H1 (cell line): Measurements from ENCODE around the gene ALLC.

Source experiments
- CBX5 ChIP-seq: fragments of 300-800, 300-1000 bp; sonication (generic); IDR thresholded peaks from 2 replicates; pipeline ENCODE4 v1.7.1; 2016; ENCODE audit warnings: antibody characterized with exemption, low read length, low read depth
- EGR1 ChIP-seq: IDR thresholded peaks from 2 replicates; pipeline ENCODE4 v1.6.1; 2011; ENCODE audit warnings: low read depth, low read length, borderline replicate concordance
- EZH2 ChIP-seq: fragments of 200-600 bp; sonication (generic); IDR thresholded peaks from 2 replicates; pipeline ENCODE4 v1.7.1; 2012; ENCODE audit warnings: low read depth, mild to moderate bottlenecking, moderate library complexity, low read length, inconsistent platforms; ENCODE audit not compliant: severe bottlenecking
- JUN ChIP-seq: IDR thresholded peaks from 2 replicates; pipeline ENCODE4 v1.6.1; 2011; ENCODE audit warnings: low read depth, mild to moderate bottlenecking, improper control_type of control experiment, low read length
- PHF8 ChIP-seq: fragments of 200-600 bp; sonication (generic); conservative IDR thresholded peaks from 2 replicates; pipeline ENCODE4 v1.7.1; 2012; ENCODE audit warnings: low read depth, mild to moderate bottlenecking, inconsistent platforms, low read length, moderate library complexity
- POLR2A ChIP-seq, 2 experiments: IDR thresholded peaks; 1 replicate in 1 of 2; 2 replicates in 1 of 2; pipeline ENCODE4 v1.6.1; 2011; ENCODE audit warnings: low read depth in 2 of 2, low read length in 2 of 2, mild to moderate bottlenecking in 2 of 2; ENCODE audit errors: control extremely low read depth in 1 of 2
- RBBP5 ChIP-seq: IDR thresholded peaks from 2 replicates; pipeline ENCODE4 v1.7.1; 2012; ENCODE audit warnings: low read depth, mild to moderate bottlenecking, inconsistent platforms, low read length, moderate library complexity, borderline replicate concordance
- SIN3A ChIP-seq, 2 experiments: IDR thresholded peaks in 1 of 2; conservative IDR thresholded peaks in 1 of 2; 2 replicates each; pipeline ENCODE4 v1.6.1; 2011 to 2012; ENCODE audit warnings: low read length in 2 of 2, improper control_type of control experiment in 1 of 2, low read depth in 1 of 2, mild to moderate bottlenecking in 1 of 2
- SIX5 ChIP-seq: IDR thresholded peaks from 2 replicates; pipeline ENCODE4 v1.6.1; 2011; ENCODE audit warnings: mild to moderate bottlenecking, low read depth, low read length
- SP1 ChIP-seq: IDR thresholded peaks from 2 replicates; pipeline ENCODE4 v1.6.1; 2011; ENCODE audit warnings: low read depth, low read length
- USF2 ChIP-seq: IDR thresholded peaks from 2 replicates; pipeline ENCODE4 v1.6.1; 2011; ENCODE audit warnings: low read length, improper control_type of control experiment
- ZNF274 ChIP-seq: IDR thresholded peaks from 2 replicates; pipeline ENCODE4 v1.7.0; 2012; ENCODE audit warnings: low read length, borderline replicate concordance; ENCODE audit errors: extremely low read depth
- TF ChIP-seq, protein P1 (sequence below): fragments of 300-600 bp; sonication (generic); IDR thresholded peaks from 2 replicates; pipeline ENCODE4 v1.7.1; 2012; ENCODE audit warnings: low read length, moderate library complexity, mild to moderate bottlenecking, inconsistent platforms; ENCODE audit not compliant: insufficient replicate concordance
- TF ChIP-seq, protein P2 (sequence below), 3 experiments: IDR thresholded peaks; 1 replicate in 2 of 3; 2 replicates in 1 of 3; pipeline versions ENCODE4 v1.5.1 to v1.6.1; 2011; ENCODE audit warnings: low read length in 3 of 3, mild to moderate bottlenecking in 3 of 3, inconsistent platforms in 2 of 3, low read depth in 1 of 3, moderate library complexity in 1 of 3; ENCODE audit not compliant: insufficient read depth in 1 of 3; ENCODE audit errors: control extremely low read depth in 1 of 3

GRCh38 chr2:3683748-3684454 is 25.9 kb downstream of the ALLC start:
- TF ChIP-seq EZH2 (no peak), PHF8 (no peak), JUN (no peak), CBX5 (no peak), ZNF274 (no peak), SP1 (no peak), SIX5 (no peak), POLR2A (IDR thresholded peaks at IDR 0.05; ENCODE audit: control extremely low read depth in 1 of 2, low read depth in 2 of 2, low read length in 2 of 2) (no peak), EGR1 (no peak), USF2 (no peak), RBBP5 (no peak), SIN3A (conservative IDR thresholded peaks at IDR 0.05 in 1 of 2, IDR thresholded peaks at IDR 0.05 in 1 of 2; ENCODE audit: low read depth in 1 of 2, low read length in 2 of 2) (no peak)
- TF ChIP-seq, protein P1, sequence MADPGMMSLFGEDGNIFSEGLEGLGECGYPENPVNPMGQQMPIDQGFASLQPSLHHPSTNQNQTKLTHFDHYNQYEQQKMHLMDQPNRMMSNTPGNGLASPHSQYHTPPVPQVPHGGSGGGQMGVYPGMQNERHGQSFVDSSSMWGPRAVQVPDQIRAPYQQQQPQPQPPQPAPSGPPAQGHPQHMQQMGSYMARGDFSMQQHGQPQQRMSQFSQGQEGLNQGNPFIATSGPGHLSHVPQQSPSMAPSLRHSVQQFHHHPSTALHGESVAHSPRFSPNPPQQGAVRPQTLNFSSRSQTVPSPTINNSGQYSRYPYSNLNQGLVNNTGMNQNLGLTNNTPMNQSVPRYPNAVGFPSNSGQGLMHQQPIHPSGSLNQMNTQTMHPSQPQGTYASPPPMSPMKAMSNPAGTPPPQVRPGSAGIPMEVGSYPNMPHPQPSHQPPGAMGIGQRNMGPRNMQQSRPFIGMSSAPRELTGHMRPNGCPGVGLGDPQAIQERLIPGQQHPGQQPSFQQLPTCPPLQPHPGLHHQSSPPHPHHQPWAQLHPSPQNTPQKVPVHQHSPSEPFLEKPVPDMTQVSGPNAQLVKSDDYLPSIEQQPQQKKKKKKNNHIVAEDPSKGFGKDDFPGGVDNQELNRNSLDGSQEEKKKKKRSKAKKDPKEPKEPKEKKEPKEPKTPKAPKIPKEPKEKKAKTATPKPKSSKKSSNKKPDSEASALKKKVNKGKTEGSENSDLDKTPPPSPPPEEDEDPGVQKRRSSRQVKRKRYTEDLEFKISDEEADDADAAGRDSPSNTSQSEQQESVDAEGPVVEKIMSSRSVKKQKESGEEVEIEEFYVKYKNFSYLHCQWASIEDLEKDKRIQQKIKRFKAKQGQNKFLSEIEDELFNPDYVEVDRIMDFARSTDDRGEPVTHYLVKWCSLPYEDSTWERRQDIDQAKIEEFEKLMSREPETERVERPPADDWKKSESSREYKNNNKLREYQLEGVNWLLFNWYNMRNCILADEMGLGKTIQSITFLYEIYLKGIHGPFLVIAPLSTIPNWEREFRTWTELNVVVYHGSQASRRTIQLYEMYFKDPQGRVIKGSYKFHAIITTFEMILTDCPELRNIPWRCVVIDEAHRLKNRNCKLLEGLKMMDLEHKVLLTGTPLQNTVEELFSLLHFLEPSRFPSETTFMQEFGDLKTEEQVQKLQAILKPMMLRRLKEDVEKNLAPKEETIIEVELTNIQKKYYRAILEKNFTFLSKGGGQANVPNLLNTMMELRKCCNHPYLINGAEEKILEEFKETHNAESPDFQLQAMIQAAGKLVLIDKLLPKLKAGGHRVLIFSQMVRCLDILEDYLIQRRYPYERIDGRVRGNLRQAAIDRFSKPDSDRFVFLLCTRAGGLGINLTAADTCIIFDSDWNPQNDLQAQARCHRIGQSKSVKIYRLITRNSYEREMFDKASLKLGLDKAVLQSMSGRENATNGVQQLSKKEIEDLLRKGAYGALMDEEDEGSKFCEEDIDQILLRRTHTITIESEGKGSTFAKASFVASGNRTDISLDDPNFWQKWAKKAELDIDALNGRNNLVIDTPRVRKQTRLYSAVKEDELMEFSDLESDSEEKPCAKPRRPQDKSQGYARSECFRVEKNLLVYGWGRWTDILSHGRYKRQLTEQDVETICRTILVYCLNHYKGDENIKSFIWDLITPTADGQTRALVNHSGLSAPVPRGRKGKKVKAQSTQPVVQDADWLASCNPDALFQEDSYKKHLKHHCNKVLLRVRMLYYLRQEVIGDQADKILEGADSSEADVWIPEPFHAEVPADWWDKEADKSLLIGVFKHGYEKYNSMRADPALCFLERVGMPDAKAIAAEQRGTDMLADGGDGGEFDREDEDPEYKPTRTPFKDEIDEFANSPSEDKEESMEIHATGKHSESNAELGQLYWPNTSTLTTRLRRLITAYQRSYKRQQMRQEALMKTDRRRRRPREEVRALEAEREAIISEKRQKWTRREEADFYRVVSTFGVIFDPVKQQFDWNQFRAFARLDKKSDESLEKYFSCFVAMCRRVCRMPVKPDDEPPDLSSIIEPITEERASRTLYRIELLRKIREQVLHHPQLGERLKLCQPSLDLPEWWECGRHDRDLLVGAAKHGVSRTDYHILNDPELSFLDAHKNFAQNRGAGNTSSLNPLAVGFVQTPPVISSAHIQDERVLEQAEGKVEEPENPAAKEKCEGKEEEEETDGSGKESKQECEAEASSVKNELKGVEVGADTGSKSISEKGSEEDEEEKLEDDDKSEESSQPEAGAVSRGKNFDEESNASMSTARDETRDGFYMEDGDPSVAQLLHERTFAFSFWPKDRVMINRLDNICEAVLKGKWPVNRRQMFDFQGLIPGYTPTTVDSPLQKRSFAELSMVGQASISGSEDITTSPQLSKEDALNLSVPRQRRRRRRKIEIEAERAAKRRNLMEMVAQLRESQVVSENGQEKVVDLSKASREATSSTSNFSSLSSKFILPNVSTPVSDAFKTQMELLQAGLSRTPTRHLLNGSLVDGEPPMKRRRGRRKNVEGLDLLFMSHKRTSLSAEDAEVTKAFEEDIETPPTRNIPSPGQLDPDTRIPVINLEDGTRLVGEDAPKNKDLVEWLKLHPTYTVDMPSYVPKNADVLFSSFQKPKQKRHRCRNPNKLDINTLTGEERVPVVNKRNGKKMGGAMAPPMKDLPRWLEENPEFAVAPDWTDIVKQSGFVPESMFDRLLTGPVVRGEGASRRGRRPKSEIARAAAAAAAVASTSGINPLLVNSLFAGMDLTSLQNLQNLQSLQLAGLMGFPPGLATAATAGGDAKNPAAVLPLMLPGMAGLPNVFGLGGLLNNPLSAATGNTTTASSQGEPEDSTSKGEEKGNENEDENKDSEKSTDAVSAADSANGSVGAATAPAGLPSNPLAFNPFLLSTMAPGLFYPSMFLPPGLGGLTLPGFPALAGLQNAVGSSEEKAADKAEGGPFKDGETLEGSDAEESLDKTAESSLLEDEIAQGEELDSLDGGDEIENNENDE = no peak
- TF ChIP-seq, protein P2, sequence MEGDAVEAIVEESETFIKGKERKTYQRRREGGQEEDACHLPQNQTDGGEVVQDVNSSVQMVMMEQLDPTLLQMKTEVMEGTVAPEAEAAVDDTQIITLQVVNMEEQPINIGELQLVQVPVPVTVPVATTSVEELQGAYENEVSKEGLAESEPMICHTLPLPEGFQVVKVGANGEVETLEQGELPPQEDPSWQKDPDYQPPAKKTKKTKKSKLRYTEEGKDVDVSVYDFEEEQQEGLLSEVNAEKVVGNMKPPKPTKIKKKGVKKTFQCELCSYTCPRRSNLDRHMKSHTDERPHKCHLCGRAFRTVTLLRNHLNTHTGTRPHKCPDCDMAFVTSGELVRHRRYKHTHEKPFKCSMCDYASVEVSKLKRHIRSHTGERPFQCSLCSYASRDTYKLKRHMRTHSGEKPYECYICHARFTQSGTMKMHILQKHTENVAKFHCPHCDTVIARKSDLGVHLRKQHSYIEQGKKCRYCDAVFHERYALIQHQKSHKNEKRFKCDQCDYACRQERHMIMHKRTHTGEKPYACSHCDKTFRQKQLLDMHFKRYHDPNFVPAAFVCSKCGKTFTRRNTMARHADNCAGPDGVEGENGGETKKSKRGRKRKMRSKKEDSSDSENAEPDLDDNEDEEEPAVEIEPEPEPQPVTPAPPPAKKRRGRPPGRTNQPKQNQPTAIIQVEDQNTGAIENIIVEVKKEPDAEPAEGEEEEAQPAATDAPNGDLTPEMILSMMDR (IDR thresholded peaks at IDR 0.05; ENCODE audit: control extremely low read depth in 1 of 3, insufficient read depth in 1 of 3, low read depth in 1 of 3, low read length in 3 of 3) = no peak
